Gastrocnemius medialis (tissue), 4 donors: ENCODE measurements around the gene DEFB116. TPM values are rescaled to one million over a fixed set of nuclear protein-coding genes. Genes with fewer than 3 reads are reported as not detected.

Source experiments
- ATAC-seq, 2 donors: fragments of 150-250 bp; one replicate each; pipeline ENCODE4 v1.9.1; 2016
- DNase-seq, 2 donors: peaks; one replicate each; pipeline ENCODE4 v3.0.0-alpha.2; 2019
- H3K27ac ChIP-seq, 4 donors: fragments of 200-600 bp; sonication (generic); 1 replicate in 1 of 4; 2 replicates in 3 of 4; pipeline ENCODE4 v1.5.1; 2016 to 2018; ENCODE audit warnings: mild to moderate bottlenecking in 2 of 4, moderate library complexity in 1 of 4
- H3K27me3 ChIP-seq, 3 donors: fragments of 200-600 bp; sonication (generic) in 2 of 3; 1 replicate in 1 of 3; 2 replicates in 2 of 3; pipeline versions ENCODE4 v1.5.1 to v1.6.0; 2016 to 2019; ENCODE audit warnings: mild to moderate bottlenecking in 1 of 3, moderate library complexity in 1 of 3
- H3K36me3 ChIP-seq, 2 donors: fragments of 200-600 bp; sonication (generic) in 1 of 2; one replicate each; pipeline ENCODE4 v1.5.1; 2017 to 2018
- H3K4me1 ChIP-seq, 2 donors: fragments of 200-600 bp; sonication (generic) in 1 of 2; one replicate each; pipeline ENCODE4 v1.5.1; 2016 to 2017; ENCODE audit warnings: mild to moderate bottlenecking in 2 of 2
- H3K4me3 ChIP-seq, 4 donors: fragments of 200-600 bp; sonication (generic) in 3 of 4; 1 replicate in 1 of 4; 2 replicates in 3 of 4; pipeline ENCODE4 v1.5.1; 2016 to 2019; ENCODE audit warnings: mild to moderate bottlenecking in 2 of 4
- H3K9me3 ChIP-seq, 3 donors: fragments of 200-600 bp; sonication (generic) in 2 of 3; 1 replicate in 1 of 3; 2 replicates in 2 of 3; pipeline ENCODE4 v1.5.1; 2016 to 2019
- POLR2A ChIP-seq, 2 donors: fragments of 450-650 bp; IDR thresholded peaks; one replicate each; pipeline ENCODE4 v1.6.1; 2017; ENCODE audit warnings: antibody characterized with exemption in 2 of 2, mild to moderate bottlenecking in 2 of 2, moderate library complexity in 2 of 2
- in situ Hi-C, 4 donors: fragments of 200-750 bp; cut with MboI; loops; one replicate each; pipeline versions ENCODE4 v1.15.0 to v1.8.0; 2017; ENCODE audit warnings: low sequenced_read_pairs in 4 of 4
- intact Hi-C: fragments of 100-400 bp; cut with DNase I; formaldehyde crosslinking; loops from one replicate; pipeline ENCODE4 v1.15.1; 2023; ENCODE audit warnings: low total_unique reads
- total RNA-seq, 4 donors: library from RNA; depleted of rRNA; stranded (reverse); fragments of >200 nt; gene quantifications; one replicate each; pipeline versions ENCODE4 v1.1.0 to v1.2.3, GENCODE V29; 2016
- TF ChIP-seq, protein P1 (sequence below), 5 experiments: fragments of 450-650 bp in 3 of 5; fragments of 200-600 bp in 2 of 5; sonication (generic) in 2 of 5; IDR thresholded peaks in 4 of 5; conservative IDR thresholded peaks in 1 of 5; 1 replicate in 4 of 5; 2 replicates in 1 of 5; pipeline ENCODE4 v1.5.1; 2016 to 2019; ENCODE audit warnings: antibody characterized with exemption in 5 of 5, mild to moderate bottlenecking in 3 of 5, moderate library complexity in 3 of 5

The DEFB116 gene
- total RNA-seq, 4 donors from 2014 or later = not detected

DNA sequence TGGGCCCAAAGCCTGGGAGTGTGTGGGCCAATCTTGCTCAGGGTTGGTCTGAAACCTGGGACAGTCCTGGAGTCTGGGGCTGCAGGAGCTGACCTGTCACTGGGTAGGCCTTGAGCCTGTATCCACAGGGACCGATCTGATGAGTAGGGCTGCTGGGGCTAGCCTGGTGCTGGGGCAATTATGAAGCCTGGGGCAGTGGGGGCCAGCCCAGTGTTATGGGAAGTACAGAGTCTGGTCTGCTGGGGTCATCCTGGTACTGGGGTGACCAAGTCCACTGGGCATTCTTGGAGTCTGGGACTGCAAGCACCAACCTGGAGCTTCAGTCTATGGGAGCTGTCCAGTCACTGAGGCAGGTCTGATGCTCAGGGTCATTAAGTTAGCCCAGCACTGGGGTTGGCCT lies 30.2 kb downstream of the DEFB116 start:
- DNase-seq (no peak), ATAC-seq (no peak)
- no peak for TF ChIP-seq POLR2A (IDR thresholded peaks at IDR 0.05)
- TF ChIP-seq, protein P1, sequence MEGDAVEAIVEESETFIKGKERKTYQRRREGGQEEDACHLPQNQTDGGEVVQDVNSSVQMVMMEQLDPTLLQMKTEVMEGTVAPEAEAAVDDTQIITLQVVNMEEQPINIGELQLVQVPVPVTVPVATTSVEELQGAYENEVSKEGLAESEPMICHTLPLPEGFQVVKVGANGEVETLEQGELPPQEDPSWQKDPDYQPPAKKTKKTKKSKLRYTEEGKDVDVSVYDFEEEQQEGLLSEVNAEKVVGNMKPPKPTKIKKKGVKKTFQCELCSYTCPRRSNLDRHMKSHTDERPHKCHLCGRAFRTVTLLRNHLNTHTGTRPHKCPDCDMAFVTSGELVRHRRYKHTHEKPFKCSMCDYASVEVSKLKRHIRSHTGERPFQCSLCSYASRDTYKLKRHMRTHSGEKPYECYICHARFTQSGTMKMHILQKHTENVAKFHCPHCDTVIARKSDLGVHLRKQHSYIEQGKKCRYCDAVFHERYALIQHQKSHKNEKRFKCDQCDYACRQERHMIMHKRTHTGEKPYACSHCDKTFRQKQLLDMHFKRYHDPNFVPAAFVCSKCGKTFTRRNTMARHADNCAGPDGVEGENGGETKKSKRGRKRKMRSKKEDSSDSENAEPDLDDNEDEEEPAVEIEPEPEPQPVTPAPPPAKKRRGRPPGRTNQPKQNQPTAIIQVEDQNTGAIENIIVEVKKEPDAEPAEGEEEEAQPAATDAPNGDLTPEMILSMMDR (IDR thresholded peaks at IDR 0.05 in 4 of 5, conservative IDR thresholded peaks at IDR 0.05 in 1 of 5) = no peak
- intact Hi-C loops (no loop called here), in situ Hi-C loops (no loop called here)
- H3K4me1 ChIP-seq = no peaks in the 10 kb centered on the region
- H3K4me3 ChIP-seq = no peak overlapping the region
- H3K27ac ChIP-seq = no peak overlapping the region
- H3K27me3 ChIP-seq = no peaks in the 10 kb centered on the region
- H3K9me3 ChIP-seq = no peaks in the 10 kb centered on the region
- H3K36me3 ChIP-seq = no peaks in the 10 kb centered on the region

- Histone ChIP-seq H3K9me3 (no peaks in the 10 kb centered on the region), H3K4me3 (no peak overlapping the region), H3K36me3 (no peaks in the 10 kb centered on the region), H3K27me3 (no peaks in the 10 kb centered on the region), H3K27ac (no peak overlapping the region), H3K4me1 (no peaks in the 10 kb centered on the region)
- in situ Hi-C loops = no loop called here
- DNase-seq (no peak), ATAC-seq (no peak)
- TF ChIP-seq, protein P1 (IDR thresholded peaks at IDR 0.05 in 4 of 5, conservative IDR thresholded peaks at IDR 0.05 in 1 of 5) = no peak
- TF ChIP-seq POLR2A (IDR thresholded peaks at IDR 0.05) = no peak
- intact Hi-C loops = no loop called here
These were observed 33.9 kb downstream of the DEFB116 start for GRCh38 chr20:31274441-31274840.

- TF ChIP-seq, protein P1 (IDR thresholded peaks at IDR 0.05 in 4 of 5, conservative IDR thresholded peaks at IDR 0.05 in 1 of 5) = no peak
- TF ChIP-seq POLR2A (IDR thresholded peaks at IDR 0.05) = no peak
- in situ Hi-C loops = no loop called here
- no peaks in the 10 kb centered on the region for H3K9me3 ChIP-seq
These were observed 48.0 kb downstream of the DEFB116 start for GRCh38 chr20:31260326-31260932.

GRCh38 chr20:31257364-31257763 lies 51.0 kb downstream of the DEFB116 start, which contains the start of gene DEFB115:
Gene DEFB115 (plus strand): TSS chr20:31257664. CDS start chr20:31257664, 0 bp downstream.
- no peak within 1 kb of the TSS for H3K4me3 ChIP-seq
- in situ Hi-C loops (no loop called here), intact Hi-C loops (no loop called here)
- no peaks in the 10 kb centered on the region for H3K4me1 ChIP-seq
- H3K27ac ChIP-seq = no peak within 1 kb of the TSS
- ATAC-seq (no peak), DNase-seq (no peak)
- TF ChIP-seq, protein P1 (IDR thresholded peaks at IDR 0.05 in 4 of 5, conservative IDR thresholded peaks at IDR 0.05 in 1 of 5) = no peak
- TF ChIP-seq POLR2A (IDR thresholded peaks at IDR 0.05) = no peak
- no peaks in the 10 kb centered on the region for H3K9me3 ChIP-seq
- H3K27me3 ChIP-seq = no peaks in the 10 kb centered on the region
- no peaks in the 10 kb centered on the region for H3K36me3 ChIP-seq

More at GRCh38 chr20:31260326-31260932, 48.0 kb downstream of the DEFB116 start:
- Histone ChIP-seq H3K4me3 (no peak overlapping the region), H3K27me3 (no peaks in the 10 kb centered on the region), H3K27ac (no peak overlapping the region), H3K36me3 (no peaks in the 10 kb centered on the region), H3K4me1 (no peaks in the 10 kb centered on the region)
- intact Hi-C loops = no loop called here
- no peak for ATAC-seq
- DNase-seq = no peak

DNA sequence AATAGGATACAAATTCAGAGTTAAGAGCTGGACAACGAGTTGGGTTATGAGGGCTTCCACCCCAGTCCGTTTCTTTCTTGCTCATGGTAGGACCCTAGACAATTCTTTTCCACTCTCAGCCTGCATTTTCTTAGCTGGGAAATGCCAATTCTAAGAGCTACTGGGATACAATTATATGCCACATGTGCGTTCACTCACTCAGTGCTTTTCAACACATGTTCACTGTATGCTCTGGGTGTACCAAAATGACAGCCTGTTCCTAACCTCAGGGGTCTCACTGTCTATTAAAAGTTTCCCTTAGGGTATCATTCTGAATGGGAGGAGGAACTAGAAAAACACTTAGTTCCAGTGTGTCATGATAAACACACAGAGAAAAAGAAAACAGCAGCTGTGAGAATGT lies 51.4 kb downstream of the DEFB116 start:
- H3K36me3 ChIP-seq = no peaks in the 10 kb centered on the region
- no peaks in the 10 kb centered on the region for H3K4me1 ChIP-seq
- H3K4me3 ChIP-seq = no peak overlapping the region
- H3K27ac ChIP-seq = no peak overlapping the region
- in situ Hi-C loops (no loop called here), intact Hi-C loops (no loop called here)
- no peak for DNase-seq
- ATAC-seq = no peak
- H3K9me3 ChIP-seq = no peaks in the 10 kb centered on the region
- H3K27me3 ChIP-seq = no peaks in the 10 kb centered on the region
- TF ChIP-seq, protein P1 (IDR thresholded peaks at IDR 0.05 in 4 of 5, conservative IDR thresholded peaks at IDR 0.05 in 1 of 5) = no peak
- no peak for TF ChIP-seq POLR2A (IDR thresholded peaks at IDR 0.05)
